Activated T-cell treated with anti-CD3 and anti-CD28 coated beads, Interleukin-2, amount 50 U/mL, for 48 hours (primary cell): Measurements from ENCODE around the gene ZFAND6.
"Not testable (repeated sequence)": the region's sequence is repeated elsewhere in the genome, so short reads cannot be mapped to it uniquely, and the experiment has no call there.

ENCODE experiments used
- DNase-seq, 2 experiments: peaks; one replicate each; pipeline ENCODE4 v3.0.0-alpha.2; 2020

The ZFAND6 gene

DNA sequence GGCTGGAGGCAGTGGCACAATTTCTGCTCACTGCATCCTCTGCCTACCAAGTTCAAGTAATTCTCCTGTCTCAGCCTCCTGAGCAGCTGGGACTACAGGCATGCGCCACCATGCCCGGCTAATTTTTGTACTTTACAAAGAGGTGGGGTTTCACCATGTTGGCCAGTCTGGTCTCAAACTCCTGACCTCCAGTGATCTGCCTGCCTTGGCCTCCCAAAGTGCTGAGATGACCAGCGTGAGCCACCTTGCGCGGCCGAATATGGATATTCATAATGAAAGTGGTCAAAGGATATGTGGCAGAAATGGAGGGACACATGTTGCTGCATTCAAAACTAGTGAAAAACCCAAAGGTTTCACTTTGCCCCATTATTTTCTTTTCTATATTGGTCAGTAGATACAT lies 40.2 kb downstream of the ZFAND6 start:
- not testable (repeated sequence) for DNase-seq

DNA sequence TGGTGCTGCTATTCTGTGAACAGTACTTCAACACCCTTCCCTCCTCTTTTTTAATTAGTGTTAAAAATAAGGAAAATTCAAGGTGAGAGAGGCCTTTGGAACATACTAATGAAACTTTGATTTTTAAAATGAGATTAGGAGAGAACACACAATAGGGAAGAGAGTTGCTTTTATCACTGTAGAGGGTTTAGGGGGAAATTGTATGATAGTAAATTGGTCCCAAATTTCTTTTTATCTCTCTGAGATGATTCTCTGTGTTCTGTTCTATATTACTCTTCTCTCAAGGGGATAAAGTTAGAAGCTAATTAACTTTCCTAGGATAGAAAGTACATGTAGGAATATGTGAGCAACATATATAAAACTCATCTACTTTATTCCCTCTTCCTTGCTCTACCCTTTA lies 40.8 kb downstream of the ZFAND6 start:
- no peak for DNase-seq

DNA sequence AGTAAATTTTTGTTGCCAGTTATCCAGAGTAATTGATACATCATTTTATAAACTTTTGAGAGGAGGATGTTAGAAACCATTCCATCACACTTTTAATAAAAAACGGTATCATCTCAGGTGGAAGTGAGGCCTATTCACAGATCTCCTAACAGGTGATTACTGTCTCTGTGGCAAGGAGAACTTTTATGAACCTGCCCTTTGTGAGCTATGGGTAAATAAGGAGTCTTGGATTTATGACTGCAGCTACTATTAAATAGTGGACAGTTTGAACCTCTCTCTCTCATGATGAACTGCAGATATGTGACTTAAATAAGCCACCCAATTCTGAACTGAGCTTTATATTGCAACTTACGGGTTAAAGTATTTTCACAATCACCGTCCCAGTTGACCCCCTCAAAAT lies 45.7 kb downstream of the ZFAND6 start:
- DNase-seq: no peak

DNA sequence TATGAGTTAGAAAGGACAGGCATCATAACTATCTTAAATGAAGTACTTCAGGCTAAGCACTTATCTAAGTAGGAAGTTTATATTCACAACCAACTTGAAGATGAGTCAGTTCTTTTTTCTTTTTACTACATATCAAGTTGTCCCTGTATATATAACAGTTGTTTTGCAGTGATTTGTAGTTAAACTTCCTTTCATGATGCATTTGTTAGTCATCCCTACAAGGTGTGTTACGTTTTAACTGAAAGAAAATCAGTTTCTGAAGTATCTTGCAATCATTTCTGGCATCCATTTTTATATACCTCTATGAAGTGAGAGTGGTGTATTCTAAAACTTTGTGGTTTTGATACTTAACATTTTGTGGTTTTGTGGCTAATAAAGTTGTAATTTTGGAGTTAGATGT lies 46.1 kb downstream of the ZFAND6 start:
- DNase-seq: no peak

DNA sequence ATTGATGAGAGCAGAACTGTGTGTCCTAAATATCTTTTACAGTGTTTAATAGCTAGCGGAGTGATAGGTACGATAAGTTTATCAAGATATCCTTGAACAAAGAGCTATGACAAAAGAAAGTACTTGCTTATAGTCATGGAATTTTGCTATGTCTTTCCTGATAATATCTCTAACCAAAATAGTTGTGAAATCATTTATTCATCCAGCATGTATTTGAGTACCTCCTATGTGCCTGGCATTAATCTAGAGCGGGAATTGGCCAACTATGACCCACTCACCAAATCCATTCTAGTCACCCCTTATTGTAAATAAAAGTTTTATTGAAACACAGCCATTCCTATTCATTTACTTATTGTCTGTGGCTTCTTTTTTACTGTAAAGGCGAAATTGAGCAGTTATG lies 46.6 kb downstream of the ZFAND6 start:
- DNase-seq: no peak

DNA sequence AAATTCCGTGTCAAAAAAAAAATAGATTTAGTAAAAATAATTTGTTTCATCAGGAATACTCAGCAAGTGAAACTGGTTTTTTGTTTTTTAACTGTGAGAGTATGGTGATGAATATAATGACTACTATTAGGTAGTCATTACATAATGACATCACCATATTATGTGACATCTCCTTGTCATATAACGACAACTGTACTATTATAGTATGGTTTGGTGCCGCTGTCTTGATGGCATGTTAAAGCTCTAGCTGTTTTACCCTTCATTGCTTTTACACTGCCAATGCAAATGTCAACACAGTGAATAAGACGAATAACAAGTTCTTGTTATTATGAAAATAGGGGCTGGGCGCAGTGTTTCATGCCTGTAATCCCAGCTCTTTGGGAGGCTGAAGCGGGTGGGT lies 47.7 kb downstream of the ZFAND6 start:
- no peak for DNase-seq

DNA sequence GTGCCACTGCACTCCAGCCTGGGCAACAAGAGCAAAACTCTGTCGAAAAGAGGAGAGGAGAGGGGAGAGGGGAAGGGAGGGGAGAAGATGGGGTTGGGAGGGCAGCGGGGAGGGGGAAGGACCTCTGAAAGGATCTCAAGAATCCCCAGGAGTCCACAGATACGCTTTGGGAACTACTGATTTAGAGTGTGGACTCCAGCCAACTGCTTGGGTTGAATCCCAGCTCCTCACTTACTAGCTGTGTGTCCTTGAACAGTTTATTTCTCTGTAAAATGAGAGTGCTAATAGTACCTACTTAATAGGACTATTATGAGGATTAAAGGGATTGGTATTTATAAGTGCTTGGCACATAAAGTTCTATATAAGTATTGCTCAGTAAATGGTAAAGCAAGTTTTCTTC lies 48.3 kb downstream of the ZFAND6 start:
- DNase-seq: no peak

DNA sequence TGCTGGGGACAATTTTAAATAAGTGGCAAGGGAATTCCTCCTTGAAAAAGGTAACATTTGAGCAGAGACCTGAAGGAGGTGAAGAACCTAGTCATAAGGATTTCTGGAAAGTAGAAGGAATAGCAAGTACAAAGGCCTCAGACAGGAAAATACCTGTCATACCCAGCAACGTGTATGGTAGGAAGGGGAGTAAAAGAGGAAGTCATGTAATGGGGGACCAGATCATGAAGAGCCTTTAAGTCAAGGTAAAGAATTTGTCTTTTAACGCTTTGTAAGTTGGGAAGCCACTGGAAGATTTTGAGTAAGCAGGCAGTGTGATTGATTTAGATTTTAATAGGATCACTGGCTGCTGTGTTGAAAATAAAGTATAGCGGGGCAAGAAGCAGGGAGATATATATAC lies 49.9 kb downstream of the ZFAND6 start:
- DNase-seq: no peak

DNA sequence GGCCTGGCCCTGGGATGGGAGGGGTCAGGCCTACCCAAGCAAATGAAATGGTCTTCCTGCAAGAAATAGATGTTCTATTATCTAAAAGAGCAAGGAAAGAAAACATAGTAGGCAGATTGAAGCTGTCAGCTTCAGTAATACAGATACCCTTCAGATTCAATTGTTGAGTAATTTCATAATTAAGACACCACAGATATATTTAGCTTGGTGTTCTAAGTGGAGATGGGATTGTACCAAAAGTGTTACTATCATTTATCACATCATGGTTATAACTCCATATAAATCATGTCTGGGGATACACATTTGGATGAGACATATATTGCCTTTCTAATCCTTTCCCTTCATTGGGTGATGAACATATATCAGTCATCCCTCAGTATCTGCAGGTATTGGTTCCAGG lies 51.4 kb downstream of the ZFAND6 start:
- DNase-seq: no peak

DNA sequence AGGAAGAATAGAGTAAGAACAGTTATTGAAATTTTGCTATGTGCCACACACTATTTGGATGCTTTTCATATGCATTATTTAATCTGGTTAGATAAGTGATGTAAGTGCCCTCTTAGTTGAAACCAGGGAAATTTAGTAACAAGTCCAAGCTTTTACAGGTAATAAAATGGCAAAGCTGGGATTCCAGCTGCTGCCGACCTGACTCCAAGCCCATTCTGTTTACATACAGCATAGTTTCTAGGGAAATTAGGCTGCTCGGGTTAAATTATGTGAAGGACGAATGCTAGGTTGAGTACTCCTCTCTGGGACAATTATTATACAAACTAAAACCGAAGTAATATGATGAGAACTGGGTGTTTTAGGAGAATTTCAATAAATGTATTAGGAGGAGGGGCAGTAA lies 54.6 kb downstream of the ZFAND6 start:
- no peak for DNase-seq

DNA sequence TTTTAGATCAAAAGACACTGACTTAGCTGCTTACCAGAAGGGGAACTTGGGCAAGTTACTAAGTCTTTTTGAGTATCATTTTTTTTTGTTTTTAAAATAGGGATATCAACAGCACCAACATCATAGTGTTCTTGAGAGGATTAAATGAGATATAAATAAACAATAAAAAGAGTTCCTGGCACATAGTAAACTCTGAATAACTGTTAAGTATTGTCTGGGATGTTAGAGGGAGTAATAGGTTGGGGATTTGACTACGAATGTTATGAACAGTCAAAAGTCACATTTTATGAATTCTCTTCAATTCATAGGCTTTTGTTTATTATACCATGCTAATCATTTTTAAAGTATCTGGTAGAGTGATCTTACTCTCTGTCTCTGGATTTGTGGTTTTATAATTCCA lies 55.5 kb downstream of the ZFAND6 start:
- DNase-seq: no peak

DNA sequence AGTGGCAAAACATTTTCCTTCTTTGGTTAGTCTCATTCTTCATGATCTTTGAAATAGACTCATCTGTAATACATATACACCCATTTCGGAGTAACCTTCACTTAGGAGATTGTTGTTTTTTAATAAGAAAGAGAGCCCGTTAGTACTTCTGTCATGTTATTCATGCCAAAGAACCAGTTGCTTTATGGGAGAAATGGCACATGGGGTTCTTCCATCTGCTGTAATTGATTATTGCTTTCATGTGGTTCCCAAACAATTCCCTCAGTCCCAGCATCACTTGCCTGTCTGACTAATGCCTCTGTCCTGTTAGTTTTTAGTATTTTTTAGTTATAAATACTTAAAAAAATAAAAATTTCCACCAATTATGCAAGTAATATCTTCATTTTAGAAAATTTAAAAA lies 59.5 kb downstream of the ZFAND6 start:
- DNase-seq: no peak

DNA sequence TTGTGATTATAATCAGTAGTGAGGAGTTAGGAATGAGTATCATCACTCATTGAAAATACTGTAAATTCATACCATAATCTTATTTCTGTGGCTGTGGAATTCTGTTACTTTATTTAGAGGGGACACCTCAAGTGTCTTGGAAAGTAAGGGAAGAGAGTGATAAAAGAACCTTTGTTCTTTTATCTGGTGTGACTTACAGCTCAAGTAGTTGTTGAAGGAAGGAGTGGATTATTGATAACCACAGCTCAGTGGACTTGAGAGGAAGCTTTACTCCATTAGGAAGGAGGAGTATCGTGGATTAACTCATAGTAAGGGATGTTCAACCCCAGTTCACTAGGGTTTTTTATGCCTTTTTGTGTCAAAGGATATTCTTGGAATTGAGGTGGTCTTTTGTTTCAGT lies 61.2 kb downstream of the ZFAND6 start:
- DNase-seq: no peak

DNA sequence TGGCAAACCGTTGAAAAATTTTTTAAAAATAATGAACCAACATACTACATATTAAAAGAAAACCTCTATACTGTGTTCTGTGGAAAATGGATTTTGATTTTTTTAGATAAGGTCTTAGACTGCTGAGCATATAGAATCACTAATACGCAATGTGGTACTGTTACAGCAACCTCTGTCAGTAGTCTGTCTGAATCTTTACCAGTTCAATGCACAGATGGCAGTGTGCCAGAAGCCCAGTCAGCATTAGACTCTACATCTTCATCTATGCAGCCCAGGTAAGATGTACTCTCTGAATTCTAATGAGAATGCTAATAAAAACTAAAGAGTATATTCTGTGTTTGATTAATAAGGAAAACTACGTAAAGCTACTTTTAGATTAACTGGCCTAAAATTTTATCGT lies 62.1 kb downstream of the ZFAND6 start:
- no peak for DNase-seq

DNA sequence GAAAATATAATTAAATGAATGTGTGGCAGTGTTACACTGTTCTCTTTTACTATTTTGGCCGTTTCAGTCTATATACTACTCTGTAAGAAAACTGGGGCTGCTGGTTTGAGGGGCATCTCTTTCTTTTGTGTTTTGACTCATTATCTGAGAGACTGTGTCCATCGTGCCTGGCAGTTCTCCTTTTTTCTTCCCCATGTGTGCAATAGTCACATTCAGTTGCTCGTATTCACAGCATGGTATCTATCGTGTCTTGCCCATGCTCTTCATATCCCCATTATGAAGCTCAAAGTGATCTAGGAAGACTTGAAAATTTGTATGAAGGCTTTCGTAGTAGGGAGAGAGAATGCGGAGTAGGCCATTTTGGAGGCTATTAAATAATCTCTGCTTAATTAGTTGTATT lies 63.6 kb downstream of the ZFAND6 start:
- DNase-seq: no peak

DNA sequence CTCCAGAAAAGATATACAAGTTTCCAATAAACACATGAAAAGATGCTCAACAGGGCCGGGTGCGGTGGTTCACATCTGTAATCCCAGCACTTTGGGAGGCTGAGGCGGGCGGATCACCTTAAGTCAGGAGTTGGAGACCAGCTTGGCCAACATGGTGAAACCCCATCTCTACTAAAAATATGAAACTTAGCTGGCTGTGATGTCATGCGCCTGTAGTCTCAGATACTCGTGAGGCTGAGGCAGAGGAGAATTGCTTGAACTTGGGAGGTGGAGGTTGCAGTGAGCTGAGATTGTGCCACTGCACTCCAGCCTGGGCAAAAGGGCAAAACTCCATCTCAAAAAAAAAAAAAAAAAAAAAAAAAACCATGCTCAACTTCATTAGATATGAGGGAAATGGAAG lies 67.8 kb downstream of the ZFAND6 start:
- not testable (repeated sequence) for DNase-seq

DNA sequence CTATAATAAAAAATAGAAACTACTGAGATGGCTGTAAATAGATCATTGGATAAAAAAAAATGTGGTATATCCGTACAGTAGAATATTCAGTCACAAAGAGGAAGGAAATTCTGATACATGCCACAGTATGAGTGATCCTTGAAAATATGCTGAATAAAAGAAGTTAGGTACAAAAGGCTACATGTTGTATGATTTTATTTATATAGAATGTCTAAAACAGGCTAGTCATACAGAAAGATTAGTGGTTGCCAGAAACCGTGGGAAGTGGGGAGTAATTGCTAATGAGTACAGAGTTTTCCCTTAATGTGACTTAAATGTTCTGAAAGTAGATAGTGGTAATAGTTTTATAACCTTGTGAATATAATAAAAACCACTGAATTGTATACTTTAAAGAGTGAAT lies 68.4 kb downstream of the ZFAND6 start:
- no peak for DNase-seq

DNA sequence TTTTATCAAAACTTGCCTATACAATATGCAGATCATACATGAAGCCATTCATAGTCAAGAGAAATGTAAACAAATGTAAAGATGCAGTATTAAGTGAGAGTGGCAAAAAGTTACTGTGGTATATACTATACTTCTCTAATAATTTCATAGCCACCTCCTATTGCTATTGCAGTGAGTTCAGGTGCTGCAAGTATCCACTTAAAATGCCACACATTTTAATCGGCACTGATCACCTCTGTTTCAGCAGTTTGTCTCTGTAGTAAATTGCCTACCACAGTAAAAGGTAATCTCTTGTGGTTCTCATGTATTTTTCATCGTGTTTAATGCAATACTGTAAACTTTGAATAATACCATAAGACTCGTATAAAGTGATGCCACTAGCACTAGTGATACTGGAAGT lies 72.9 kb downstream of the ZFAND6 start:
- no peak for DNase-seq

DNA sequence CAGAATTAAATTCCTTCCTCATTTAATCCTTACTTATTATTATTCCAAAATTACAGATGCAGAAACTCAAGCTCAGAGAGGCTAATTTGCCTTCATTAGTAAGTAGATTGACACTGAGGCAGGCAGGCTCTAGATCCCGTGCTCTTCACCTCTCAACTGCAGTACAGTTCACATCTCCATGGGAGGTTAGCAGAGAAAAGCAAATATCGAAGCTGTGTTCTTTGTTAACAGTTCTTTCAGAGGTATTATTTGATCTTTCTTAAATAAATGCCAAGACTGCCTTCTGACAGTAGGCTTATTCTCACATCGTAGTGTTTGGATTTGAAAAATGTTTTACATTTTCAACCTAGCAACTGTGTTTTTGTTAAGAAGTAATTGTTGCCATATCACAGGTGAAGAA lies 77.4 kb downstream of the ZFAND6 start:
- no peak for DNase-seq

DNA sequence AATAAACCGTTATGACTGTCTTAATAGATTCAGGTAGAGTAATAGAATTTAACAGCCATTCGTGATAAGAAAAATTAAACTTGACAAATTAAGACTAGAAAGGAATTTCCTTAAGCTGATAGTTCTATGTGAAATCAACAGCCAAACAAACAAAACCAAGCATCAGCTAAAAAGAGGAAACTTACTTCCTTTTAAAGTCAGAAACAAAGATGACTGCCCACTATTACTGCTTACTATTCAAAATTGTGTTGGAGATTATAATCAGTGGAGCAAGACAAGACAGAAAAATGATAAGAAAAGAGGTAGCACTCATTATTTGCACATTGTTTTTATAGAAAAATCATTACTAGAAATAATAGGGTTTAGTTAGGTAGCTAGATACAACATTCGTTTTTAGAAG lies 79.5 kb downstream of the ZFAND6 start:
- DNase-seq: no peak

DNA sequence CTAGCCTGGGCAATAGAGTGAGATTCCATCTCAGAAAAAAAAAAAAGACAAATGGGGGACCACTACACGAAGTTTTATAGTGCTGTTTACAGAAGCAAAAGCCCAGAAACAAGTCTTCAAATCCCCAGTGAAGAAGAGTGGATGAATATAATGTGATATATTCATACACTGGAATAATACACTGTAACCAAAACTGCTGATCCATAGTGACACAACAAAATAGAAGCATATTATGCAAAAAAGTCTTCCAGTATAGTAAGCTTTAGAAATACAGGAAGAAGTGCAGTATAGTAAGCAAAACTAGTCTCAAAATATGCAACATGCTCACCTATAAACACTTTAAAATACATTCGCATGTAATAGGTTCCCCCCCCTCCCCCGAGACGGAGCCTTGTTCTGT lies 81.4 kb downstream of the ZFAND6 start:
- DNase-seq: no peak

DNA sequence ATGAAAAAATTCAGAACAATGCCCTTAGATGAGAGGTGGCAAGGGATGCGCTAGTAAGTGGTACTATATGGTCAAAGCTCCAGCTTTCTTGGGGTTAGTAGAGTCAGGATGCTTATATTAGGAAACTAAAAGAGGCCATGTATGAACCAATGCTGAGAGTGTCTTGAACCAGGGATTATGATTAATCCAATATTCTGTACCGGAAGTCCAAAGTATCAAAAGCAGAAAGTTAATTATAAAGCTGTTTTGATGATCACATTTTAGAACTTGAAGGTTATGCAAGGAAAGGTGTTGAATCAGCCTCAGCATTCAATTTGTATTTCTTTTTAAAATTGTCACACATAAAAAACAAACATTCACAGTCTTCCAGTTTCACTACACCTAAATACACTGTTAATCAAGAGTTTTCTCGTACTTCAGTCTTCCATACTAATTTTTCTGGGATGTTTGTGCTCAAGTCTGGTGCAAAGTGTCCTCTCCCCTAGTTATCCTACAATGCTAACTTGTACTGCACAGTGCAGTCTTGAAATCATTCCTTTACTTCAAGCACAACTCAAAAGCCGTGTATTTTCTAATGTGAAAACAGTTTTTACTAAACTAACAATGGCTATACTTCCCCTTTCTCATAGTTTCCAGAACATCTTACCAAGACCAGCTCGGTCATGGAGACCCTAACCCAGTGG lies 82.6 kb downstream of the ZFAND6 start:
- DNase-seq: no peak

DNA sequence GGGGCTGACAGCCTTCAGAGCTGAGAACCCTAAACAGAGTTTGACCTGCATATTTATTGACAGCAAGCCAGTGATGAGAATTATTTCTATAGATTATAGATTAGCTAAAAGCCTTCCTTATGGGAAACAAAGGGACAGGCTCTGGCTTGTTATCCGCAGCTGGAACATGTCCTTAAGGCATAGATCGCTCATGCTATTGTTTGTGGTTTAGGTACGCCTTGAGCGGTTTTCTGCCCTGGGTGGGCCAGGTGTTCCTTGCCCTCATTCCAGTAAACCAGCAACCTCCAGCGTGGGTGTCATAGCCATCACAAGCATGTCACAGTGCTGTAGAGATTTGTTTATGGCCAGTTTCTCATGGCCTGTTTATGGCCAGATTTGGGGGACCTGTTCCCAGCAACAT lies 83.2 kb downstream of the ZFAND6 start:
- no peak for DNase-seq

DNA sequence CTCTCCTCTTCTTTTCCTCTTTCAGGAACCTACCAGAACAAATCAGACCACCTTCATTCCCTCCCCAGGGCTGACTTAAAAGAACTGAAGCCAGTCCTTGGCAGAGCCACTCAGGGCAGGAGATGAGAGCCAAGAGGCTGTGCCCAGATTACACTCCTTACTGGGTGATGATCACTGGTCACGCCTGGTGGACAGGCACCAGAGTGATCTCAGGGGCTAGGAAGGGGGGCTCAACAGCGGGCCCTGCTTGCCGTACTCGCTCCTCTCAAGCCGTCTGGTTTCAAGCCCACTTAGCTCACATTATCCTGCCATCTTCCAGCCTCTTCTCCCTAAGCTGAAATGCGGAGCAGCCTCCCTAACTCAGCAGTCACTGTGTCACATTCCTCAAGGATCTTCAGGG lies 91.7 kb downstream of the ZFAND6 start:
- no peak for DNase-seq

DNA sequence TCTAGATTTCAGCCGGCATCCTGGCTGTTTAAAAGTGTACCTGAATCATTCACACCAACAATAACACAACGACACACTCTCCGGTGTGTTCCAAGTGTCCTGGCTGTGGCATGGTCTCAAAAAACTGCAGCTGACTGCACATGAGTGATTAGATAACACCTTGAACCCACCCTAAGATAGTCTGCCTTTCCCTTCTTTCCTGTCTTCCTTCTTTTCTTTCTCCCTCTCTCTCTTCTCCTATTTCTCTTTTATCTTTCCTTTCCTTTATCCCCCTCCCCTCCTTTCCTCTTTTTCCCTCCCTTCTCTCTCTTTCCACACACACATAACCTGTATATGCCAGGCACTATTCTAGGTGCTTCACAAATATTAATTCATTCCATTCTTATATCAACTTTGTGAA lies 92.1 kb downstream of the ZFAND6 start:
- DNase-seq: no peak
